Fibroblast of skin of right biceps (primary cell): ENCODE measurements around the gene ZNF827.
A peak's percentile ranks its signal among the peaks of the same experiment; 100 is the strongest.

Experiments
- DNase-seq: peaks from one replicate; pipeline ENCODE4 v3.0.0-alpha.2; 2013

ZNF827 gene

DNA sequence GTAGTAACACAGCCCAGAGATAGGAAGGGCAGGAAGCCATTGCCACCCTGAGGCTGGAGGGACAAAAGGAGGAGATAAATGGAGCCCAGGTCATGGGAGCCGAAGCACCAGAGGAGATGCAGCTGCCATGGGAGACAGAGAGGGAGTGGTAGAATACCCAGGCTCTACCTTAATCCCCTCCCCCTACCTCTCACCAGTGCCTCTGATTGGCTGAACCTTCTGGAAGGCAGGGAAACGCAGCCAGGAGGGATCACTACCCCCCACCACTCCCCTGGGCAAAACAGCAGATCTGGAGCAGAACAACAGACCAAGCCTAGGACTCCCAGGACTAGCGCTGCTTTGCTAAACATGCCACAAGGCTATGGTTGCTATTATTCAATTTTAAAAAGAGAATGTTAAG, 114.2 kb downstream of the ZNF827 start:
- DNase-seq, result no peak

DNA sequence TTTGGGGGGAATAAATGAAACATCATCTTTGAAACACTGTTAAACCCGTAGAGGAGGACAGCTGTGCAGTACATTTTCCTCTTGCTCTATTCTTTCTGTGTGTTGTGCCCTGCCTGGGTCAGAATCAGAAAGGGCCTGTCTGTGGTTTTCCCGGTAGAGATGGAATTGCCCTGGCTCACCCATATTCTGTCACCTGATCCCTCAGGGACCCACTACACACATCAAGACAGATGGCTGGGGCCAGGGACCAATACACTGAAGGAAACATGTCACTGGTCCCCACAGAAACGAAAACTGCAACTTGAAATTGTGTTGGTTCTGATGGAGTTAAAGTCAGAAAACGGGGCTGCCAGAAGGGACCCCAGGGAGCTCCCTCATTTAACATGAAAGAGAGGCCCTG, 114.9 kb downstream of the ZNF827 start:
- DNase-seq, result no peak

DNA sequence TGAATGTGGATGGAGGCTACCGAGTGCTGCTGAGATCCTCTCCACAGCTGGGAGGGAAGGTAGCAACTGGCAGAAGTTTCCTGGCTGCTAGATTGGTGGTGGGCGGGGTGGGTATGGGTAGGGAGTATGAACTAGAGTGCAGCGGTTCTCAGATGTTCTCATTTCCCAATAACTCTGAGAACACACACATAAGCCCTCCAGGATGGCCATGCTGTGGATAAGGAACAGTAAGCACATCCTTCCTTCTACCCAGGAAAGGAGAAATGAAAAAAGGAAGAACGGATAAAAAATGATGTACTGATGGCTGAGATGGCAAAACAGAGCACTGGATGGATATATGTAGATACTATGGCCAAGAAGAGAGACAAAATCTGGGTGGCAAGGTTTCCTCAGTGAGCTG, 116.0 kb downstream of the ZNF827 start:
- no peak for DNase-seq

DNA sequence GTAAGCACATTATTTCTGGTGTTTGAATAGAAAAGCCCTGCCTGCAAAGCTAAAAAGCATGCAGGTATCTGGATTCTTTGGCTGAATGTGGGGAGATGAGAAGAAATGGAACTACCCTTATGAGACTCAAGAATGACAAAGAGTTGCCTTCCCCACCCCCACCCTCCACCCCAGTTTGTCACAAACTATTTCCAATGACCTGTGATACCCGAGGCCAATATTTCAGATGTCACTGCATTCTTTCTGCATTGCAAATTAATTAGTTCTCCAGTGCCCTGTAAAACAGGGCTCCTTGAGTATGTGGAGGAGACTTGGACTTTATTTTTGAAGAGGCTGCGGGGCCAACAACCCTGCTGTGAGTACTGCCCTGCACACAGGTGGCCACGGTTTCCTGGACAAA, 116.4 kb downstream of the ZNF827 start:
- no peak for DNase-seq

DNA sequence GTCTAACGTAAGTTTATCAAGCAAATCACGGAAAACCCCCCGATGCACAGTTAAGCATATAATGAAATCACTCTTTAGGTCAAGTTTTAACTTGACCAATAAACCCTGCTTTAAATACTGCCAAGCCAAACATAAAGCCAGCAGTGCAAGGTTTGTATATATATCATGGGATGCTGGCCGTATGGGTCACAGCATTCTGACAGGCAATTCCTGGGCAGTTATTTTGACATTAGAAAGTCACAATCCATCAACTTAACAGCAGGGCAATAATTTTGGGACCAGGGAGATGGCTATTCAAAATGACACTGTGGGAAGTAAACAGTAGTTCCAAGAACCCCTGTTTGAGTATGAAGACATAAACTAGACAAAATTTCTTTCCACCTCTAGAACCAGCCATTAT, 116.9 kb downstream of the ZNF827 start:
- no peak for DNase-seq

DNA sequence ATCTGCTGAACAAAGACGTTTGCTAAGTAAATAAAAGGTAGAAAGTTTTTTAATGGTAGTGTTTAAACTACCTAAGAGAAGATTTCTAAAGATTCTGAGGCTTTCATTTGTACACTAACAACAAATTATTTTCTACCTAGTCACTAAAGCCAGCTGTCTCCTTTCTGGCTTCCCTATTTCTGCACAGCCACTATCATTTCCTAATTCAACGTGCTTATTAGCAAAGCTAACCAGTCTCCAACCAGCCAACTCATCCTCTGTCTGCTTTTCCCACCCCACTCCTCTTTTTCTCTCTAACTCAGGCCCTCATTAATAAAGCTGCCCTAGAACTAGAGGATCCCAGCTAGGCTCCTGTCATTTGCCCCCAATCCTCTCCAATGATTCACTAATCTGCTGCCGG, 118.2 kb downstream of the ZNF827 start:
- no peak for DNase-seq

DNA sequence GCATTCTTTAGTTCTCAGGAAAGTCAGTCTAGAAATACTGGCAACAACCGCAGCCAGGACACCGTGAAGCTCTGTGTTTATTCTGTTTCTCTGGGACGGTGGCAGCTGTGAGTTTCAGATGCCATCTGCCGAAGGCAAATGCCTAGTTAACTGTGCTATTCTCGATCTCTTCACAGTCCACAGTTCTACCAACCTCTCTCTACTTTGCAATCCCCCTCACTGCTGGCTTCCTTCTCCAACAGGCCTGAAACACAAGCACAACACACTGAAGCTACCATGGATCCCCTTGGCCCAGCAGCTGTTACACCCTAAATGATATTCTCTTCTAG, 118.8 kb downstream of the ZNF827 start:
- DNase-seq, result no peak

DNA sequence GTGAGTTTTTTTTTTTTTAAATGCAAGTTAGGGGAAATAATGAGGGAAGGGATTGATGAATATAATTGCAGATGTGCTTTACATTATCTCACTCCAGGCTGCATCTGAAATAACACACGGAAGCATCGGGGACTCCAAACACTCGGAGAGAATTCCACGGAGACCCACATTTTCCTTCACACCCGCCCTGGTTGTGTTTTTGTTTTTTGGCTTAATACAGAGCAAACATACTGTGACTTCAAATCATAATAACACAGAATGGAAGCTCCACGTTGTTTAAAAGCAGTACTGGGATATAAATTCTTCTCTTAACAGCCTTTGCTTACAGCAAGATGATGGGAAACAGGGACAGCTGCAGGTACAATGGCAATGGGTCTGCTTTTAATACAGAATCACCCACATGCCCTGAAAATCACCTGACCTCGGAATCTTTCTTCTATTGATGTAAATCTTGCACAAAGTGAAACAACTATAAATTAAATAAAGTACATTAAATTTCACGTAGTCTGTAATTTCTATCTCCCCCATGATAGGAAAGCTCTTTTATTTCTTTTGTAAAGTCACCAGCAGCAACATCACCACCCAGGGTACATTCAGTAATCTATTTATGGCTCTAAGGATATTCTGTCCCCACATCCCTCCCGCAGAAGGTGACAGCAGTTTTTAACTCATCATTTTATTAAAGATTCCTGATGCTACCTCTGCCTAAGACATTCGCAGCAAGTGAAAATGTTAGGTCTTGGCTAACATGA, 119.3 kb downstream of the ZNF827 start:
- no peak for DNase-seq

DNA sequence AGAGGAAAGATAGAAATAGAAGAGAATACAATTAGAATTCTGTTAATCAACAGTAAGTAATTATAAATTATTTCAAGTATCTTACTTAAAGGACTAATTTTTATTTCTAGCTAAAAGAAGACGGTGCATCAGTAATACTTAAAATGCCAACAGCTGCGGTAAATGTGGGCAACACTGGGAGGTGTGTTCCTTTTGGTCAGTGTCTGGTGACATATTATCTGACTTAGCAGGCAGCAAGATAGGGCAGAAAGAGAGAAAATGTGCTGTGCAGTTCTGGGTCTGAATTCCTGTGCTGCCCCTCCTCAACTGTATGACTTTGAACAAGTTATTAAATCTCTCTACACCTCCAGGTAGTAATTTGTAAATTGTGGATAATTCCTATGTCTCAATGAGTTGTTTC, 120.6 kb downstream of the ZNF827 start:
- no peak for DNase-seq

DNA sequence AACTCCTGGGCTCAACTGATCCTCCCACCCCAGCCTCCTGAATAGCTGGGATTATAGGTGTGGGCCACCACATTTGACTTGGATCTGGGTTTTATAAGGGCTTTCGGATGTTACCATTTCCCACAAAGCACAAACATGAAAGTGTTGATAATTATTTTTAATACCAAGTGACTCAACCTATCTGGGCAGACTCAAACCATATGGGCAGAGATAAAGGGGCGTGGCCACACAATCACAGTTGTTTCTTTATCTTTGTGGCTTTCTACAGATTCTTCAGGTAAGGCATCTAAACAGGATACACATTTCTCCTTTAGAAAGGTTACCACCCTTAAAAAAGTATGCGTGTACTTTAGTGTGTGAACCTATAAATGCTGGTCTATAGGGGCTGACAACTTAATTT, 122.5 kb downstream of the ZNF827 start:
- DNase-seq, result no peak

DNA sequence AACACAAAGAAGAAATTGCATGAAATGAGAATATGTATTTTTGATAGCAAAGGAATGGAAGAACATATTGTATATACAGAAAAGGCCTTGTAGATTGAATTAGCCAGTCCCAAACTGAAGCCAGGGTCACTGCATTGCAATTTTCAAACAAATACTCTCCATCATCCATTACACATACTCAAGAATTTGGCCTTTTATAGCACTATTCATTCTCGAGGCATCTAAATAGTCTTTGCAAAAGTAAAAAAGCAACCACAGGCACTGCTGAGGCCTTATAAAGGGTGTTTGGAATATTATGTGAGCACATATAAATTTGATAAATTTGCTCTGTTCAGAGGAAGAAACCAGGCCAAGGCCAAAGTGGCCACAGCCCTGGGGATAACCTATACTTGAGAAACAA, 123.0 kb downstream of the ZNF827 start:
- peak; percentile 35 for DNase-seq

DNA sequence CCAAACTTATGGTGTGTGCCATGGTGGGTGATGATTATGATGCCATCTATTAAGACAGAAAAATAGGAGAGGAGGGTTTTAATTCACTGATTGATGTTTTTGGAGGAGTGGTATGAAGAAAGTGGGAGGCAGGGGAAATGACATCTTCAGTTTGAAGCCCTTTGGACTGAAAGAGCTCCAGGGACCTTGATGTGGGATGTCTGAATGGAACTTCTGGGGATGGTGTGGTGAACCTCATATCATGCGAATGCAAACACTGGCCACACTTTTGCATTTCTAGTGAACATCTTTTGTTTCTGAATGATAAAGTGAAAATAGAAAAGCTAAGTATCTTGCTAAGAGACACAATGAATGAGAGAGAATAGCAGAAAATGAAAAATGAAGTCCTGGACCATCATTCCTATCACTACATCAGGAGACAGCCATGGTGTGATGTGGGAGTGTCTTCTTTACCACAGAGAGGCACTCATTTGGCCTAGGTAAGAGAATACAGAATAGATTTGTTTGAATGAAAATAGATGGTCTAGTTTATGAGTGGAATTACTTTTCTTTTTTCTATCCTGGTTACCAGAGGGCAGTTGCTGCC, 123.5 kb downstream of the ZNF827 start:
- DNase-seq, result no peak

DNA sequence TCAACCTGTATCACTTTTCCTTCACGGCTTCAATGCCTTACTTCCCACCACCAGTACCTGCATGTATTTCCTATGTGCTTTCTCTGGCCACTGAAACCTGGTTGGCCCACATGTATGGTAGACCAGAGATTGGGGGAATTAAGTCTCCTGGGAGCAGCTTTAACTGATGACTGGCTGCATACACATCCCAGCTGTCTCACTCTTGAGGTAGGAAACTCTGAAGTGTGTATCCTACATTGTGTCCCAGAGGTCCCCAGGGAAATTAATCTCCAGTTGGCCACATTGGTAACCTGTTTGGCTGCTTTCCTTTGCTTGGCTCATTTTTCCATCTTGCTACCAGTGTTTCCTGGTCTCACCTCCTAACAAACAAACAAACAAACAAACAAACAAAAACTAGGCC, 124.4 kb downstream of the ZNF827 start:
- no peak for DNase-seq

DNA sequence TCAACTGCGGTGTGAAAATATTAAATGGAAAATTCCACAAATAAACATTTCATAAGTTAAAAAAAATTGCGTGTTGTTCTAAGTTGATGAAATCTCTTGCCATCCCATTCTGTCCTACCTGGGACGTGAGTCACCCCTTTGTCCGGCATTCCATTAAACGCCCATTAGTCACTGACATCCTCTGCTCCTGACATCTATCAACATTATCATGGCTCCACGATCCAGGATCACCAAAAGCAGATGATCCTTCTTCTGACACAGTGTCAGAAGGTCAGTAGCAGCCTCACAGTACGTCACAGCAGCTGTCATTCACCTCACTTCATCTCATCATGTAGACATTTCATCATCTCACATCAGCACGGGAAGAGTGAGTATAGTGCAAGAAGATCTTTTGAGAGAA, 125.7 kb downstream of the ZNF827 start:
- DNase-seq, result no peak

DNA sequence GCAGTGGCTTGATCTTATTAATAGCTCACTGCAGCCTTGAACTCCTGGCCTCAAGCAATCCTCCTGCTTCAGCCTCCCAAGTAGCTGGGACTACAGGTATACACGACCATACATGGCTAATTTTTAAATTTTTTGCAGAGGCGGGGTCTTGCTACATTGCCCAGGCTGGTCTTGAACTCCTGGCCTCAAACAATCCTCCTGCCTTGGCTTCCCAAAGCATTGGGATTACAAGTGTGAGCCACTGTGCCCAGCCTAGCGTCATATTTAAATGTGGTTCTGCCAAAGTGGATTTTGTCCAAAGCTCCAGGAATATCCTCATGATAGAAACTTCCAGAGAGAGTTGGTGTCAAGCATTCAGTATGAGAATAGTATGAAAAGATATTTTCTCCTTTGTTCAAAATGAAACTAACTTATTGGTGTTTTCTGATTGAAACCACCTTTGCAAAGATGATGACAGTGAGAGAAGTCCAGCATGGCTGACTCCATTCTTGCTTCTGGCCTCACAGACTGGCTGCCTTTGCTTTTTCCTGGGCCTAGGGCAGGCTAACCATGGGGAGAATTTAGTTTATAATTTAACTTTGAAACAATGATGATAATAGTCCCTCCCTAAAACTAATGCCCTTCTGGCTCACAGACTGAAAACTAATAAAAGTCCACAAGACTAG, 129.6 kb downstream of the ZNF827 start:
- DNase-seq, result no peak

DNA sequence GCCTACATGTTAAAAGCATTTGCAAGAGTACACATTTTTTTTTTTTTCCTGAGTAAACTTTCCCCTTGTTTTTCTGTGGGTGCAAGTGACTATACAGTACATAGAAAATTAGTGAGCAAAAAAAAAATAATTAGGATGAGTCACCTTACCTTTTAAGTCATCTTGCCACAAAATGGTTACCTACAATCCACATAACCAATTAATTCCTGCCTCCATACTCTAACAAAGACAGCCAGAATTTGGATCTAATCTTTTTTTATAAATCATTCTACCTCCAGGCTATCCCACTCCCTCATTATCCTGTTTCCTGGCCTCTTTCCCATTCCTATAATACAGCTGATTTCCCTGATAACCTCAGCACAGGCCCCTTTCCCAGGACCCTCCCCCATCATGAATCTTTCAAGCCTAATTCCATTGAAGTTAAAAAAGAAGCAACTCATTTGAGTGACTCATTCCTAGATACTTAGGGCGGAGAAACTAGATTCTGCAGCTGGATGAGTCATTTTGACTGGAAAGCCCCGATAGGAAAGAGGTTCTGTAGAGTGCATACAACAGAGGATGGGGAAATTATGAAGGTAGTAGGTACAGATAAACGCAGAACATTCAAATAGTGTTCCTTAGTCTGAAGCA, 130.5 kb downstream of the ZNF827 start:
- DNase-seq, result peak; percentile 97

DNA sequence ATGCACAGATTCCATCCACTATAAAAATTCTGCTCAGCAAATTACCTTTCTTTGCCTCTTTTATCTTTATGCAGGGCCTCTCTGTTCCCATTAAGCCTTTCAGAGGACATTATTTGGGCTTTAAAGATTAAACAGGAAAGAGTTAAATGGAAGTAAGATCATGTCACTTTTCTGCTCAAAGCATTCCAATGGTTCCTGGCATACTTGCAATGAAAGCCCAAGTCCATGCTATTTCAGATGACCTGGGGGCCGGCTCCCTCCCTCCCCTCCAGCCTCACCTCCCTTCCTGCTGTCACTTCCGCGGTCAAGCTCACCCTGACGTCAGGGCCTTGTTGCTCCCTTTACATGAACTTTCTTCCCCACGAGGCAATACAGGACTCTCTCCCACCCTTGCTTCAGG, 133.1 kb downstream of the ZNF827 start:
- DNase-seq, result no peak

DNA sequence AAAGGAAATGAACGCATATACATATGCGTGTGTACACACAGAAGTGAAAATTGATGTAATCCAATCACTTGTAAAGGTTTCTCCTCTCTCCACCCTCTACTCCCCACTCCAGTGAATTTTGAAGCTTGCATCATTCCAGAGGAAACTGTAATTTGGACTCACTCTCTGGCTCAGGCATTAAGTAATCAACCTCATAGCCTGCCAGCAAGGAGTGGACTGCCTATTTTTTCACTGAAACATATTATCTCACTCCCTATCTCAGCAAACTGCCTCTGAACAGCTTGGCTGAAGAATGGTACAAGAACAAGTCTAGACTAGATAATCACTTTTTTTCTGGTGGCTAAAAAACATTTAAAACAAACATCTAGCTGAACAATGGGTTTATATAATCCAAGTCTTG, 134.5 kb downstream of the ZNF827 start:
- DNase-seq, result peak; percentile 90

DNA sequence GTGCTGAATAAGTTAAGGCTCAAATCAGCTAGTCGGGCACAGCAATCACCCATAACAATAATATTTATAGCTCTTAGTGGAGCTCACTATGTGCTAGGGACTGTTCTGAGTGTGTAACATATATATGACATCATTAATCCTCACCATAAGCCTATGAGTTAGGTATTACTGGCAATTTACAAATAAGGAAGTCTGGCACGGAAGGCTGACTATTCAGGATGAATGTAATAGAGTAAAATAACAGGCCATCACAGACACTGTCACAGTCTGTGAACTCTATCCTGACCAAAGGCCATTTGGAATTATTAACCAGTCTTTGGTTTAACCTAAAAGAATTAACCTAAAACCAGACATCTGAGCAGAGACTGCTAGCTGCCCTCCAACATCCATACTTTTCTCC, 139.4 kb downstream of the ZNF827 start:
- DNase-seq, result no peak

DNA sequence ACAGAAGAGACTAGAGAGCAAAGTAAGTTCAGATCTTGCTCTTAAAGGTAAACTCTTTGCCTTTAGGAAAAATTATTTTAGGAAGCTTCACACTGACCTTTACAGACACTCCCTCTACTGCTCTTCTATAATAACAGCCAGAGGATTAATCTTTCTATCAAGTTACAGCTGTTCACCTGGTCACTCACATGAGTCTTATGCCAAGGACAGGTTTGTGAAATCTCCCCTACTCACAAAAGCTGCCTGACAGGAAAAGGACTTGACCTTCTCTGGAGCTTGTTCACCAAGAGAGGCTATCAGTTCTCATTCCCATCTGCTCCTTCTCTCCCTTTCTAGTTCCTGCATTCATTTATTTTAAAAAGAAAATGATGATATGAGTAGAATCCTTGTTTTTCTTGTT, 141.3 kb downstream of the ZNF827 start:
- no peak for DNase-seq

DNA sequence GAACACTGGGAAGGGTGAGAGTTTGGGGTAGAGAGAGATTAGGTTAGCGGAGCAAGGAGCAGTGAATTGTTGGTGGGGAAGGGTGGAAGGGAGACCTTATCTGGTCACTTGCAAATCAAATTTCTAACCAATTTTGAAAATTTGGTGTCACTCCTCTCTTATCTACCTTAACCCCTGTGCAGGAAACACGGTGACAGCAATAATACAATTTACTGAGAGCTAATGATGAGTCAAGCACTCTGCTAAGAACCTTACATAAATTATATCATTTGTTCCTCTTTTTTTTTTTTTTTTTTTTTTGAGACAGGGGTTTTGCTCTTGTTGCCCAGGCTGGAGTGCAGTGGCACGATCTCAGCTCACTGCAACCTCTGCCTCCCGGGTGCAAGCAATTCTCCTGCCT, 142.3 kb downstream of the ZNF827 start:
- DNase-seq, result no peak

DNA sequence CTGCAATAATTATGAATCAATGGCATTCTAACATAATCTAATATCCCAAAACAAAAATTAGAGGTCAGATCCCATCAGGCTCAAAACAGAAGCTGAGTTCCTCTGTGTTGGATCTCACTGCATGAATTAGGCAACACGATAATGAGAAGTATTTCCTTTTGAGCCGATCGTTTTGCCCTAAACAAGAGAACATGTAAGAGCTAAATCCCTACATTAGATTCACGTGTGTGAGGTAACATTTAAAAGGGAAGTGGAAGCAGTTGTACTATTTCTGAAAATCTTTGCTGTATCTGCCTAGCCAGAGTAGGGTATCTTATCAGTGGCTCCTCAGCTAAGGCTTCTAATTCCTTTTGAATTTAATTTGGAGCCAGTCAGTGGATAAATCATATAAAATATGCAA, 143.1 kb downstream of the ZNF827 start:
- DNase-seq, result no peak

DNA sequence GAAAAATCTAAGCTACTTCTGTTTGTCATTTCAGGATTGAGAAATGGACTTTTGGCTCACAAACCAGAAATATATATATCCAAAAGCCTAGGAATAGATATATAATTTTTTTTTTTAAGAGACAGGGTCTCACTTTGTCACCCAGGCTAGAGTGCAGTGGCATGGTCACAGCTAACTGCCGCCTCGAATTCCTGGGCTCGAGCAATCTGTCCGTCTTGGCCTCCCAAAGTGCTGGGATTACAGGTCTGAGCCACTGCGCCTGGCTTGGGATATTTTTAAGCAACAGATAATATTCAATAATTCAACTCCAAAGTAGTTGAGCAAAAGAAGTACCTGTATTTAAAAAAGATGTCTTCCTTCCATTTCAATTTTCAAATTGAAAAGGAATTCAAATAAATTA, 146.2 kb downstream of the ZNF827 start:
- DNase-seq, result no peak

DNA sequence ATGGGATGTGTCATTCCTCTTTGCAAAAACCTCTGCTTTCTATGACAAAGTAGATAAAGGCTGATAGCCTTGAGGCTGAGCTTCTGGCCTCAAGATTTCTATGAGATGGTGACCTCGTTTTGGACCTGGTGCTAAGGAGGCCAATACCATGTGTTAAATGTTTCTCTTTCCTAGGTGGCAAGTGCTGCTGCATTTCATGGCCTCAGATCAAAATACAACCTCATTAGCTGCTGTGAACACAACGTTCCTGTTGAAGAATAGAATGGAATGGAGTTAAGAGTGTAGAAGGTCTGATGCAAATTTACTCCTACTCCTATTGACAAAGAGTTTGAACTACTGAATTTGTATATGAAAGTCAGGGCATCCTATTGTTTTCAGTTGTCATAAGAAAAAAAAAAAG, 146.6 kb downstream of the ZNF827 start:
- DNase-seq, result no peak
